SIG-M5 treated with dmso at 0.1 percent for 504 hours (cell line): ENCODE measurements around the gene USPL1.

ENCODE experiments used
- DNase-seq: peaks from one replicate; lab custom pipeline; 2025; ENCODE audit not compliant: unreplicated experiment; lab: John Stamatoyannopoulos, UW

Gene USPL1

DNA sequence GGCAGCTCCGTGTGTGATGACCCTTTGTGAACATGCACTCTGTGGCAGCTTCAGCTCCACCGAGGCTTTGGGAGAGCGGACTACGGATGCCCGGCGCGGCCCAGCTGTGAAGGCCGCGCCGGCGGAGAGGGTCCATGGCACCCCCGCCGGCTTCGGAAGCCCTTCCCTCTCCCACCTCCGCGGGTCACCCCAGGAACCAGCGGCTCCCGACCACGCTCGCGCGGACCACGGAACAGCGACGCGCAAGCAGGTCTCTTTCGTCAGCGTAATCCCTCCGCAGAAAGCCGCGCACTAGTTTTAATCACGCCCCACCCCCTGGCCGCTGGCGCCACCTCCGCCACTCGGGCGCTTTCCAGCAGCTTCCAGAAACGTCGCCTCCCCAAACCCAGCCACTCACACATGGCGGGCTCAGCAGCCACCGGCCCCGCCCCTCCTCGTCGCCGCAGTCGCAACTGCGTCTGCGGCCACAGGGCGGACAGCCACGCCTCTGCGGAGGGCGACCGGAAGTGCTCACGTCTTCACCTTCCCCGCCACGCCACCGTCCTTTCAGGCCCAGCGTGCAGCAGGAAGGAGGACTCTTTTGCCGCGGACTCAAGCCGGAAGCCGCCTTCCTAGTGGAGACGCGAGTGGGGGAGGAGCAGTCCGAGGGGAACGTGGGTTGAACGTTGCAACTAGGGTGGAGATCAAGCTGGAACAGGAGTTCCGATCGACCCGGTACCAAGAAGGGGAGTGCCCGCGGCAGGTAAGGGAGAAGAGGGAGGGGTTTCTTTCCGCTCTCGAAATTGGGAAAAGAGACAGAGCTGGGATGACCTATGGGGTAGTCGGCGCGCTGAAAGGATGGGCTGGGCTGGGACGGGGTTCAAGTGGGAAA lies at the start of gene USPL1:
Gene USPL1 (plus strand): TSS at position 606 of the 871 bp plus-strand sequence. CDS start 3,221 bp downstream, outside the sequence.
- peak; percentile 98 for DNase-seq

DNA sequence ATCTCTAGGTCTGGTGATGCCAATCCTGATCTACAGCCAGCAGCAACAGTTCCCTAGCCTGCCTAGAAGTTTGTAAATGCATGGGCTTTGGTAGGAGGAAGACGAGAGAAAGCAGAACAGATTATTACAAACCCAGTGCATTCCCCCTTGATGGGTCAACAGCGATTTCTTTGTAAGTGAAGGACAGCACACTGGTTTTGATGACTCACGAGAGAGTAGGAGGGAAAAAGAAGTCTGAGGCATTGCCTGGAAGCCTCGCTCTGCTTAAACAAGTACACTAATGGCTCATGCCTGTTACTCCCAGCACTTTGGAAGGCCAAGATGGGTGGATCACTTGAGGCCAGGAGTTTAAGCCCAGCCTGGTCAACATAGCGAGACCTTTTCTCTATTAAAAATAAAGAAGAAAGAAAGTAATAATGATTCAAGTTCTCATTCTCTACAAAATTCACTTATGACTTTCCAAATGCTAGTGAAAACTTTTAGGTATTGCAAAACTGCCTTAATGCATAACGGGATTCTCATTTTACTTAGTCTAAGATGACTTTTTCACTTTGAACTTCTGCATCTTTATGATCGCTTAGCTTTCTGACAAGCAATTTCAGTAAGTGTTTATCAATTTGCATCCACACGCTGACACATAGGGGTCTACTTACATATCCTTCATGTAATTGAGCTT lies 47.7 kb upstream of the USPL1 start:
- peak; percentile 40 for DNase-seq

DNA sequence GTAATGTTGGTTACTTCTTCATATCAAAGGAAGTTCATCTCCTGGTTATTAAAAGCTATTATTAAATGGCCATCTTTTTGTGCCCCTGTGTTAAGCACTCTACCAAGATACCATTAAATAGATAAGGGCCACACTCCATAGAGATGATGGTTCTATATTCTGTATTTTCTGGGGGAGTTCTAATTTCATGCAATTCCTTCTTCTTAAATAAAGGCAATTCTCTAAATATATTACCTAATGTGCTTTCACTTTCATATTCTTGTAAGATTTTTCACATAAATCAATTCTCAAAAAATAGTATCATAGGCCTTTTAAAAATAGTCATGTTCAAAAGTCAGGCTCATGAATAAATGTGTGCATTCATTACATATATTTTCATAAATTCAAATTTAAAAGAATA lies 47.0 kb upstream of the USPL1 start:
- no peak for DNase-seq

DNA sequence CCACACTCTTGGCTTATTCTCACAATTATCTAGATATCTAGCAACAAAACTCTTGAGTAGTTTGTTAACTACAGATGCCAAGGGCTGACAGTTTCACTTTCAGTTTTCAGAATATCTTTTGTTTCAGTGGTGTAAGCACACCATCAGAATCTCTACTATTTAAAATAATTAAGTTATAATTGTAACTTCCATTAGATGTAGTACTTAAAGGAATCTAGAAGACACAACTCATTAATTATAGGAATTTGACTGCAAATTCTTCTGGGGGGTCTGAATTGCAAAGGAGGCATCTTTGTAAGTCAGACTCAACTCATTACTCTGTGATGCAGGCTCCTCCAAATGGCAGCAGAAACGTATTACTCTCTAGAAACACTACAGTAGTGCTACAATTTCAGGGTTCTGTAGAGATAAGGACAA lies 44.9 kb upstream of the USPL1 start:
- DNase-seq: no peak

DNA sequence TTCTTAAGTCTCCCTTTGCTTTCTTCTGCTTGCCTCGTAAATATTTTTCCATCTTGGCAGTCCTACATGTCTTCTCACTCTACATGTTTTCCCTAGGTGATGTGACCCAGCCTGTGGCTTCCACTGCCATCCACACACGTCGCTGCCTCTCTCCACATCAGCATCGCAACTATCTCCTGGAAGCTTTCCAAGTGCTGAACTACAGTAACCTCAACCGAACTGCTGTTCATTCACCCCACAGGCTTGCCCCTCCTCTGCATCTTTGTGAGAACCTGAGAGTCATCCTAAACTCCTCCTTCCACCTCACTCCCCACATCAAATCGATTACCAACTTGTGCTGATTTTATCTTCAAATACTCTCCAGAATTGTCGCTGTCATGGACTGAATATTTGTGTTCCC lies 41.2 kb upstream of the USPL1 start:
- no peak for DNase-seq

DNA sequence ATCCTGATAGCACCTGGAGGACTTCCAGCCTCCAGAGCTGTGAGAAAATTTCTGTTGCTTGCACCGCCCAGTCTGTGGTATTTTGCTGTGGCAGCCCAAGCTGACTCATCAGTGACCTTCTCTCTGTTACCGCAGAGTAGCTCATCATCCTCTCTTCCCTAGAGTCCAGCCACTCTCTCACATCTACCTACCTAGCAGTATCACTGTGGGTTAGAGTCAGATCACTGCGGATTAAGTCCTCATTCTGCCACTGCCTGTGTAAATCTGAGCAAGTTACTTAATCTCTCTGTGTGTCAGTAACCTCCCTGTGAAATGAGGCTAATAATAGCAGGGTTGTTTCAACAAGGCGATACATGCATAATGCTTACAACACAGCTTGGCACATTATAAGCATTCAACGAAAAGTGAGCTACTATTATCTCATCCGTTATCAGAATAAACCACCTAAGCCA lies 40.3 kb upstream of the USPL1 start:
- peak; percentile 62 for DNase-seq

DNA sequence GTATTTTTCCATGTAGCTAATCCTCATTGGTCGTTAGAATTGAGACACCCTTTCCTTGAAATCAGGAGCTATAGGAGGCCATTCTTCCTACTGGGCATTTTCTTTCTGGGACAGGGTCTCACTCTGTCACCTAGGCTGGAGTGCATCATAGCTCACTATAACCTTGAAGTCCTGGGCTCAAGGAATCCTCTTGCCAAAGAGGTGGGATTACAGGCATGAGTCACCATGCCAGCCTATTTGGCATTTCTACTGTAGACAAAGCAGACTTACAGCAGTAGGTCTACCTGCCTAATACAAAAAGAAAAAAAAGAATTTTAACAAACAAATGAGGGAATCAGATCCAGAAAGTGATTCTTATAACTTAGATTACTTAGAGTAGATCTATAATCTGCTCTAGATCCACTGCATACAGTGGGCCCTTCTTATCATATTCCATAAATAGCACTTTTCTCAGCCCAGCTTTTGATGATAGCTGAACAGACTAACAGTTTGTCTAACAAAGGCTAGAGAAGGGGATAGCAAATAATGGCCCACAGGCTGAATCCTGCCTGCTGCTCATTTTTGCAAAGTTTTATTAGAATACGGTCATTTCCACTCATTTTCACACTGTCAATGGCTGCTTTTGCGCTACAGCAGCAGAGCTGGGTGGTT lies 36.7 kb upstream of the USPL1 start:
- no peak for DNase-seq

DNA sequence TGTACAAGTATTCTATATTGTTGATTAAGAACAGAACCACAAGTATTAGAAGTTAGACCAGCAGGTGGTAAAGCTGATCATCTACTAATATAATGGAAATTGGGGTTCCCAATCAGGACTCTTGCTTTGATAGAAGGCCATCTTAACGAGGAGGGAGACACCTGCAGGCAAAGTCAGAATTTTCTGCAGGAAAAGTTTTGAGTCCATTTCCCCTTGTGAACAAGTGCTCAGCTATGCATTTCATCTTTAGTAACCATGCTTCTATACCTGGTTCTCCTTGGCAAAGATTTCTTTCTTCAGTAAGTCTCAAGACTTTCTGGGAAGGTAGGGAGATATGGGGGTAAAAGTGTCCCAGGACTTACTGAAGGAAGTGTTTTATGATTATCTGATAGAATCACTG lies 36.1 kb upstream of the USPL1 start:
- peak; percentile 11 for DNase-seq

DNA sequence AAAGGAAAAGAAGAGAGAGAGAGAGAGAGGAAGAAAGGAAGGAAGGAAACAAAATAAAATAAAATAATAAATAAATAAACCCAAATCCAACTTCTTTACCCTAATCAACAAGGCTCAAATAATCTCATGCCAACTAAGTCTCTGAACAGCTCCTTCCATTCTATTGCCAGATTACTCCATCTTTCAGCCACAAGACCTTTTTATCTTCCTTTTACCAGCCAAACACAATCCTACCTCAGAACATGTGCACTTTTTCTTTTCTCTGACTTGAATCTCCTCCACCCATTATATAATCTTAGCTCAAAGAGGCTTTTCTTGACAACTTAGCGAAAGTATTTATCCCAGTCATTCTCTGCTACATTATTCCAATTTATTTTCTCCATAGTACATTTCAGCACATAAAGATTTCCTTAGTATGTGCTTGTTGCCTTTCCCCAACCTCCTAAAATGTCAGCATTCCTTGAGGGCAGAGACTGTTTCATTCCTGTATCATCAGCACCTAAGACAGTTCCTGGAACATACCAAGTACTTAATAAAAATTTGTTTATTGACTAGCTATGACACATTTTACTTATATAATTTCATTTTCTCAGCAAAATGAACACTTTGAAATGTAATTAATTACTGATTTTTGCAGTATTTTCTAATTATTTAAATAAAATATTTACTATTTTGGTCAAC lies 33.5 kb upstream of the USPL1 start:
- no peak for DNase-seq

DNA sequence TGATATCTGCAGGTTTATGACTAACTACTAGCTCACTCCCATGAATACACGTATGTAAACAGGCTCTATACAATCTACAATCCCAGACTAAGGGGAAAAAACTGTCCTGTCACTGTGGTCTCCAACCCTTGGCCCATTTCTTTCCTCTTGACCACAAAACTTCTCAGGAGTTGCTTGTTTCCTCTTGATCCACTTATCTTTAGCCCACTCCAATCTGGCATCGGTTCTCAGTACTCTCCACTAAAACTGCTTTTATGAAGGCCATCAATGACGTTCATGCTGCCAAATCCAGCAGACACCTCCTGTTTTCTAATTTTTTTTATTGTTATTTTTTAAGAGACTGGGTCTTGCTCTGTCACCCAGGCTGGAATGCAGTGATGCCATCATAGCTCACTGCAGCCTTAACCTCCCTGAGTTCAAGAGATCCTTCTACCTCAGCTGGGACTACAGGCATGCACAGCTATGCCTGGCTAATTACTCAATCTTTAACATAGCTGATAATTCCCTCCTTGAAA lies 31.9 kb upstream of the USPL1 start:
- DNase-seq: no peak

DNA sequence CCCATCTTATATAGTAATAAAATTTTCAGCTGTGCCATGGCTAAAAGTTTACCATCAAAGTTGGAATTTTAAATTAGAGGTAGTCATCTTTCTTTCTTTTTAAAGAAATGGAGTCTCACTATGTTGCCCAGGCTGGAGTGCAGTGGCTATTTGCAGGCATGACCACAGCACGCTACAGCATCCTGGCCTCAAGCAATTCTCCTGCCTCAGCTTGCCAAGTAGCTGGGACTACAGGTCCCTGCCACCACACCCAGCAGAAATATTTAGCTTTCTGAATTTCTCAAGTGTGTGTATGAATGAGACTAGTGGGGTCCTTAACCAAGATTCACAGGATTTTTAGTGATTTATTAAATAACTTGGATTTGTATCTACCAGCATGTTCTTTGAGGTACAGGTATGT lies 30.5 kb upstream of the USPL1 start:
- DNase-seq: no peak

DNA sequence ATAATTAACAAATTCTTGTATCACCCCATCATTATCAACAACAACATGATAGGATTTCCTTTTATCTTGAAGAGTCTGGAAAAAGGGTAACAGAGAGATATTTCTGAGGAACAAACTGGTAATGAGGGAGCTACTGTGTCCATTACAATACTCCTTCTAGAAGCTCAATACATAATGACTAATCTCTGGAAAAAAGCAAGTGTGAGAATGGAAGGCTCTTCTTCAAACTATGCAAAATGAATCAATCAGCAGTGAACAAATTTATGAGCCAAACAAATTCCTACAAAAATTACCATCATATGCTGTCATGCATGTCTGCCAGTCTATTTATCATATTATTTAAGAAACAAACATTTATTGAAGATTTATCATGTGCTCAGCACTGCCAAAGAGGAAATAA lies 30.0 kb upstream of the USPL1 start:
- no peak for DNase-seq

DNA sequence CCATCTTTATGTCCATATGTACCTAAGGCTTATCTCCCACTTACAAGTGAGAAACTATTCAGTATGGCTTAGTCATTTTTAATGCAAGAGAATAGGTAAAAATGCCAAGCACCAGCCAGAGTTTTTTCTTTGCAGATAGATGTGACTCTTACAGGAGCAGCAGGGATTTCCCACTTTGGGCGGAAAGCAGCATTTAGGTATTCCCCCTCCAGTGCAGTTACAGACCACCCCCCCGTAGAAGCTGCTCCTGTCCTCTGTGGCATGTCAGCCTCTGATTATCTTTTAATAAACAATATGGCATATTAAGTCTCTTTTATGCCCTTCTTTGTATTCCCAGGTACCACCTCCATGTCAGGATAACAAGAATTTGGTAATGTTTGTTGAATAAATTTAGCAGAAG lies 24.7 kb upstream of the USPL1 start:
- no peak for DNase-seq

DNA sequence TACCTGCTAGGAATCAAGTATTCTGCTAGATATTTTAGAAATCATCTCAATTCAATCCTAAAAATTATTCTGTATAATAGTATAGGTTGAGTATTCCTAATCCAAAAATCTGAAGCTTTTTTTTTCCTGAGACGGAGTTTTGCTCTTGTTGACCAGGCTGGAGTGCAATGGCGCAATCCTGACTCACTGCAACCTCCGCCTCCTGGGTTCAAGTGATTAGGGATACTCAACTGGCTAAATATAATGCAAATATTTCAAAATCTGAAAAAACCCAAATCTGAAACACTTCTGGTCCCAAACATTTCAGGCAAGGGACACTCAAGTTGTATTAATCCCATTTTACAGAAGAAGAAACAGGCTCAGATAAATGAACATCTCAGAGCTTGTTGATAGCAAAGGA lies 17.2 kb upstream of the USPL1 start:
- DNase-seq: no peak

DNA sequence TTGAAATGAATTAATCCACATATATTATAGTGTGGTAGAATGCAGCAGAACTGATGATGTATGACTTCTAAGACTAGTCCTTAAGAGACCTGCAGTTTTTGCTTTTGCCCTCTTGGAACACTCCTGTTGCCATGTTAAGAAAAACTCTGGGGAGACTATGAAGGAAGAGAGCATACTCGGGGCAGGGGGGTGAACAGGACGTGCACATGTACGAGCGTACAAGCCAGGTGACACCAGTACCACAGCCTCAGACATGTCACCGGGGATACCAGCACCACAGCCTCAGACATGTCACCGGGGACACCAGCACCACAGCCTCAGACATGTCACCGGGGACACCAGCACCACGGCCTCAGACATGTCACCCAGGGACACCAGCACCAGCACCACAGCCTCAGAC lies 15.9 kb upstream of the USPL1 start:
- no peak for DNase-seq

DNA sequence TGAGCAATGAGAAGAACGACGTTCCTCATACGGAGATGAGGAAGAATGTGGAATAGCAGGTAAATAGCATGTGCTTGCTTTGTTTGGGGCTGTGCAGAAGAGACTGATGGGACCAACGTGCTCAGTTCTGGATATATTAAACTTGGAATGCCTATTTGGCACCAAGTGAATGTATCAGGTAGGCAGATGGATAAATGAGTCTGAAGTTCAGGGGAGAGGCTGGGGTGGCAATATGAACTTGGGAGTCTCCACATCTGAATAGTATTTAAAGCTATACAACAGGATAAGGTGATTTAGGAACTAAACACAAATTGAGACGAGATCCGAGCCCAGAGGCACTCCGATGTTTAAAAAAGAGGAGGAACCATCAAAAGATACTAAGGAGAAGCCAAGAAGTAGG lies 12.7 kb upstream of the USPL1 start:
- DNase-seq: no peak

DNA sequence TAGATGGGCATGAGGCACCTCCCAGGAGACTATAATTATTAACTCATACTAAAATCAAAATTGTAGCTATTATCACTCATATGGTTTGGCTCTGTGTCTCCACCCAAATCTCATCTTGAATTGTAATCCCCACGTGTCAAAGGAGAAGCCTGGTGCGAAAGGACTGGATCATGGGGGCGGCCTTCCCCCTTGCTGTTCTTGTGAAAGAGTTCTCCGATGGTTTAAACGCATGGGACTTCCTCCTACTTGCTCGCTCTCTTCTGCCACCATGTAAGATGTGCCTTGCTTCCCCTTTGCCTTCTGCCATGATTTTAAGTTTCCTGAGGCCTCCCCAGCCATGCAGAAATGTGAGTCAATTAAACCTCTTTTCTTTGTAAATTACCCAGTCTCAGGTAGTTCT lies 10.5 kb upstream of the USPL1 start:
- DNase-seq: peak; percentile 8

DNA sequence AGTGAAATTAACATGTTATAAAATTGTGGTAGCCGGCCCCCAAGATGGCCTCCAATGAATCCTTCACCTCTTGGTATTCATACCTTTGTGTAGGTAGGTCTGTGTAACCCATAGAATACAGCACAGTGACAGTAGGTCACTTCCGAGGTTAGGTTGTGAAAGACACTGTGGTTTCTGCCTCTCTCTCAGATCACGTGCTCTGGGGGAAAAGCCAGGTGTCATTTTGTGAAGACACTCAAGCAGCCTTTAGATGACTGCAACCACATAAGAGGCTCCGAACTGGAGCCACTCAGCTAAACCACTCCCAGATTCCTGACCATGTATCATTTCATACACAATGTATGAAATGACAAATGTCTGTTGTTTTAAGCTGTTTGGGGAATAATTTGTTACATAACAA lies 9.8 kb upstream of the USPL1 start:
- DNase-seq: no peak

DNA sequence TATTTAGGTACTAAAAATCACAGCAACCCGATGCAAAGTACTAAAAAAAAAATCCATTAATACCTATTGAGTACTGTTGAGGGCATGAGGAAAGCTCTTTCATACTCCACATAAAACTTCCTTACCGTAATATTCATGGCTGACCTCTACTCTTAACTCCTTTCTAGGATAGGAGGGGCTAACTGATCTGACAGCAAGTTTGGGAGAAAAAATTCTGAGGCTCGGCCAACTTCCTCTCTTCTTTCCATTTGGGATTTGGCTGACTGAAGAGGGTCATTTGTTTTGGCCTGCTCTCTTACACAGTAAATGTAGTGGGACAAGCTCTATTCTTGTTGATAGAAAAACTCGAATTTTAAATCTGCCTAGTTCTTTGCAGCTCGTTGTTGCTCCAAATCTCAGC lies 9.4 kb upstream of the USPL1 start:
- no peak for DNase-seq

DNA sequence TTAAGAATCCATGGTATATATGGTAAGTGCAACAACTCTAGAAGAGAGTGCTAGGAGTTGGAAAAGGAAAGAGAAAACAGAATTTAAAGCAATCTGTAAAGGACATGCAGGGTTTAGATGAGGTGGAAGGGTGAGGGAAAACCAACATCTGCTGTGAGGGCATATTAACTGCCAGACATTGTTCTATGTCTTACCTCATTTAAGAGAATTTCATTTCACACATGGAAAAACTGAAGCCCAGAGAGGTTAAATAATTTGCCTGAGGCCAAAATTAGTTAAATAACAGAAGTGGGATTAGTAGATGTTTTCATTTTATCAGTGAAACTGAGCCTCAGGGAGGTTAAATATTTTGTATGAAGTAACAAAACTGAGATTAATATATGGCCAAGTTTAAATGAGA lies 7.4 kb upstream of the USPL1 start:
- DNase-seq: no peak

DNA sequence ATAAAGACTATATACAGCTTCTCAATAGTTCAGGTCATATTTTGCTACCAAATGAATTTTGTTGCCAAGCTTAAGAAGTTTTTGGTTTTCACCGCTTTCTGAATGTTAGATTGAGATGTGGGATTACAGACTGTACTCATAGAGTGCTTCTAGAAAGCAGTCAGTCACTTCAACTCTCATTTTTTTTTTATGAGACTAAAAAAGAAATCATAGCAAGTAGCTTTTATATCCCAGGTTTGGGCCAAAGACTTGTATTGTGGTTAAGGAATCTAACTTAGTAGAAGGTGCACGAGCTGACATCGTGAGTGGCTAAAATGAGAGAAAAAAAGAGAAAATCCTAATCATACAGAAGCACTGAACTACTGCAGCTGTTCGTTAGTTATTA lies 2.2 kb upstream of the USPL1 start:
- no peak for DNase-seq
